Subcutaneous preadipocyte (primary cell): ENCODE data around the gene ZFAND2B. TPM values are rescaled to one million over a fixed set of nuclear protein-coding genes. Genes with fewer than 3 reads are reported as not detected.

Experiments
- total RNA-seq: library from RNA; depleted of rRNA; stranded (reverse); fragments of >200 nt; gene quantifications from 2 replicates; pipeline ENCODE4 v1.2.3, GENCODE V29; 2012

Gene ZFAND2B
- total RNA-seq, result 19.4 and 21.3 TPM in 2 replicates

GRCh38 chr2:219206328-219207133 lies at the start of gene ZFAND2B:
TSS of gene ZFAND2B (plus strand) at chr2:219206782. CDS start at chr2:219206988, 206 bp downstream.

GRCh38 chr2:219160186-219161017 lies 46.2 kb upstream of the ZFAND2B start, which contains the start of gene NHEJ1:
TSS of gene NHEJ1 (minus strand) at chr2:219160815. CDS start at chr2:219158362, 2,453 bp downstream.

GRCh38 chr2:219169930-219170654 lies 36.5 kb upstream of the ZFAND2B start, which contains the start of gene SLC23A3:
TSS of gene SLC23A3 (minus strand) at chr2:219170029. CDS start at chr2:219169984, 45 bp downstream.

GRCh38 chr2:219176818-219177551 lies 29.6 kb upstream of the ZFAND2B start, which contains the start of gene CNPPD1:
TSS of gene CNPPD1 (minus strand) at chr2:219176925. CDS start at chr2:219176828, 97 bp downstream.

GRCh38 chr2:219177552-219178376 lies 28.8 kb upstream of the ZFAND2B start, which contains the start of gene RETREG2:
TSS of gene RETREG2 (plus strand) at chr2:219178275. CDS start at chr2:219178353, 78 bp downstream.

GRCh38 chr2:219218732-219219701 lies 12.4 kb downstream of the ZFAND2B start, which contains the start of gene ABCB6:
TSS of gene ABCB6 (minus strand) at chr2:219218958. CDS start at chr2:219218673, 285 bp downstream.

GRCh38 chr2:219229305-219230058 lies 22.9 kb downstream of the ZFAND2B start, which contains the start of the genes ANKZF1 and ATG9A:
TSS of gene ANKZF1 (plus strand) at chr2:219229806. CDS start at chr2:219230258, 452 bp downstream.
TSS of gene ATG9A (minus strand) at chr2:219229636. CDS start at chr2:219228024, 1,612 bp downstream.

GRCh38 chr2:219245148-219245898 lies 38.7 kb downstream of the ZFAND2B start, which contains the start of the genes GLB1L and STK16:
TSS of gene GLB1L (minus strand) at chr2:219245444. CDS start at chr2:219243573, 1,871 bp downstream.
TSS of gene STK16 (plus strand) at chr2:219245479. CDS start at chr2:219246000, 521 bp downstream.

GRCh38 chr2:219252900-219253752 lies 46.5 kb downstream of the ZFAND2B start, which contains the start of gene TUBA4B:
TSS of gene TUBA4B (plus strand) at chr2:219253243. CDS start at chr2:219253408, 165 bp downstream.

GRCh38 chr2:219253753-219254589 lies 47.4 kb downstream of the ZFAND2B start, which contains the start of gene TUBA4A:
TSS of gene TUBA4A (minus strand) at chr2:219253918. CDS start at chr2:219253858, 60 bp downstream.

Other genes with a start within 250 kb of the ZFAND2B start
- not detected in 2 replicates for gene CDK5R2, start 247.1 kb upstream of the ZFAND2B start, total RNA-seq
- gene FEV, start 221.6 kb upstream of the ZFAND2B start, total RNA-seq, result not detected in 2 replicates
- gene CRYBA2, start 213.4 kb upstream of the ZFAND2B start, total RNA-seq, result not detected in 2 replicates
- gene CFAP65, start 165.3 kb upstream of the ZFAND2B start, total RNA-seq, result 0.20 TPM in 1 of 2 replicates, not detected in the other
- gene IHH, start 145.9 kb upstream of the ZFAND2B start, total RNA-seq, result not detected in 2 replicates
- 21.3 and 21.7 TPM in 2 replicates for gene NHEJ1, start 46.0 kb upstream of the ZFAND2B start, total RNA-seq
- 0.73 and 1.8 TPM in 2 replicates for gene SLC23A3, start 36.8 kb upstream of the ZFAND2B start, total RNA-seq
- 17.0 and 18.0 TPM in 2 replicates for gene CNPPD1, start 29.9 kb upstream of the ZFAND2B start, total RNA-seq
- 55.9 and 59.6 TPM in 2 replicates for gene RETREG2, start 28.5 kb upstream of the ZFAND2B start, total RNA-seq
- 30.9 and 40.1 TPM in 2 replicates for gene ABCB6, start 12.2 kb downstream of the ZFAND2B start, total RNA-seq
- gene ATG9A, start 22.9 kb downstream of the ZFAND2B start, total RNA-seq, result 44.2 and 50.3 TPM in 2 replicates
- 15.1 and 20.7 TPM in 2 replicates for gene ANKZF1, start 23.0 kb downstream of the ZFAND2B start, total RNA-seq
- 7.3 and 15.2 TPM in 2 replicates for gene GLB1L, start 38.7 kb downstream of the ZFAND2B start, total RNA-seq
- gene STK16, start 38.7 kb downstream of the ZFAND2B start, total RNA-seq, result 26.4 and 27.2 TPM in 2 replicates
- gene TUBA4B, start 46.5 kb downstream of the ZFAND2B start, total RNA-seq, result not detected in 2 replicates
- gene TUBA4A, start 47.1 kb downstream of the ZFAND2B start, total RNA-seq, result 9.2 and 17.6 TPM in 2 replicates
- gene DNAJB2, start 72.6 kb downstream of the ZFAND2B start, total RNA-seq, result 20.7 and 22.4 TPM in 2 replicates
- 0.98 and 1.5 TPM in 2 replicates for gene PTPRN, start 102.6 kb downstream of the ZFAND2B start, total RNA-seq
- not detected in 2 replicates for gene RESP18, start 126.0 kb downstream of the ZFAND2B start, total RNA-seq
- 63.9 and 69.4 TPM in 2 replicates for gene DNPEP, start 181.1 kb downstream of the ZFAND2B start, total RNA-seq
- gene DES, start 211.6 kb downstream of the ZFAND2B start, total RNA-seq, result 0.39 and 0.73 TPM in 2 replicates
- 11.5 and 15.4 TPM in 2 replicates for gene SPEG, start 228.1 kb downstream of the ZFAND2B start, total RNA-seq